ENCODE measurements around the gene KRTAP5-7. TPM values are rescaled to one million over a fixed set of nuclear protein-coding genes. Genes with fewer than 3 reads are reported as not detected.

The KRTAP5-7 gene
- total and polyA plus RNA-seq, 2 donors (not counting 3 experiments of a cell fraction or from before 2014, with no cell fraction given), result 0.07 TPM; not detected in 1

GRCh38 chr11:71500601-71501021 is 26.5 kb upstream of the KRTAP5-7 start:
- POLR2A ChIA-PET, result no interaction called here
- dilution Hi-C loops (cut with MboI; ENCODE audit: extremely low pct_ligation_motif_present, low sequenced_read_pairs), result no loop called here

More at GRCh38 chr11:71500601-71501021, 26.5 kb upstream of the KRTAP5-7 start:
- FAIRE-seq (no peak), DNase-seq (ENCODE audit: low read depth, low spot score) (no peak)
- CTCF ChIA-PET, result interaction anchor here (1.4 kb wide), 1 partner anchor 79 kb away, joined by 3 read pairs; no protein-coding TSS in a partner anchor
- TF ChIP-seq MAX (IDR thresholded peaks at IDR 0.05; ENCODE audit: insufficient read depth, insufficient read length) (no peak), MYC (IDR thresholded peaks at IDR 0.05; ENCODE audit: low read depth, low read length) (no peak), GATA2 (IDR thresholded peaks at IDR 0.05; ENCODE audit: insufficient read depth, insufficient read length, low read depth, low read length) (no peak), POLR2A (IDR thresholded peaks at IDR 0.05; ENCODE audit: low read depth, low read length) (no peak), CTCF (IDR thresholded peaks at IDR 0.05; ENCODE audit: extremely low read depth in 1 of 2, insufficient read depth in 1 of 2, low read depth in 1 of 2, low read length in 2 of 2) (no peak), POLR2AphosphoS5 (IDR thresholded peaks at IDR 0.05; ENCODE audit: insufficient read depth, low read depth, low read length) (no peak), JUN (IDR thresholded peaks at IDR 0.05; ENCODE audit: borderline replicate concordance, insufficient read depth, insufficient read length, low read depth) (no peak), FOS (IDR thresholded peaks at IDR 0.05; ENCODE audit: borderline replicate concordance, insufficient read depth, low read length) (no peak), EZH2 (IDR thresholded peaks at IDR 0.05; ENCODE audit: borderline replicate concordance, low read depth, low read length, severe bottlenecking) (no peak)
- Histone ChIP-seq H3K27ac (ENCODE audit: insufficient read depth, low read depth, low read length) (no peak overlapping the region), H3K4me2 (ENCODE audit: insufficient read depth, low read length) (no peak overlapping the region), H2AFZ (ENCODE audit: low read depth, low read length) (no peak overlapping the region), H3K27me3 (ENCODE audit: control insufficient read depth in 2 of 2, insufficient read depth in 2 of 2, low read length in 2 of 2) (no peaks in the 10 kb centered on the region), H3K36me3 (ENCODE audit: control insufficient read depth in 2 of 2, extremely low read depth in 1 of 2, insufficient read depth in 2 of 2, low read length in 2 of 2) (peaks cover 6 to 31% of the 10 kb centered on the region in 2 experiments), H3K9me1 (replicated peaks; ENCODE audit: control insufficient read depth, extremely low read depth, insufficient read depth, low read length) (no peaks in the 10 kb centered on the region), H3K4me3 (replicated peaks in 1 of 3; ENCODE audit: insufficient read depth in 1 of 3, low read depth in 1 of 3, low read length in 3 of 3) (no peak overlapping the region), H4K20me1 (replicated peaks; ENCODE audit: control insufficient read depth, extremely low read depth, insufficient read depth, low read length) (no peaks in the 10 kb centered on the region), H3K4me1 (ENCODE audit: control insufficient read depth, extremely low read depth, insufficient read depth, low read length) (no peaks in the 10 kb centered on the region), H3K9me3 (replicated peaks; ENCODE audit: control insufficient read depth, insufficient read depth, low read length) (no peaks in the 10 kb centered on the region), H3K79me2 (ENCODE audit: control insufficient read depth, insufficient read depth, low read length) (no peaks in the 10 kb centered on the region), H3K9ac (replicated peaks; ENCODE audit: extremely low read depth, insufficient read depth, low read length) (no peak overlapping the region)
- BruUV-seq (replicated peaks), result no TSS peak
- intact Hi-C loops (cut with micrococcal nuclease), result no loop called here

Measured in endothelial cell of umbilical vein (primary cell).